Tibial artery (tissue), 4 donors: ENCODE measurements around the gene KRT82.

Source experiments
- DNase-seq, 2 donors: peaks; one replicate each; pipeline ENCODE4 v3.0.0-alpha.2; 2019
- H3K27ac ChIP-seq, 2 donors: fragments of 200-600 bp; sonication (generic) in 1 of 2; 1 replicate in 1 of 2; 2 replicates in 1 of 2; pipeline ENCODE4 v1.5.1; 2018 to 2019; ENCODE audit warnings: mild to moderate bottlenecking in 1 of 2
- H3K27me3 ChIP-seq, 2 donors: fragments of 200-600 bp; sonication (generic) in 1 of 2; one replicate each; pipeline versions ENCODE4 v1.5.1 to v1.6.0; 2016 to 2019
- H3K36me3 ChIP-seq, 3 donors: fragments of 200-600 bp; sonication (generic) in 2 of 3; one replicate each; pipeline ENCODE4 v1.5.1; 2016 to 2019; ENCODE audit warnings: mild to moderate bottlenecking in 2 of 3
- H3K4me1 ChIP-seq, 4 donors: fragments of 200-600 bp; sonication (generic) in 2 of 4; 1 replicate in 3 of 4; 2 replicates in 1 of 4; pipeline ENCODE4 v1.5.1; 2016 to 2019
- H3K4me3 ChIP-seq, 2 donors: fragments of 200-600 bp; sonication (generic) in 1 of 2; 1 replicate in 1 of 2; 2 replicates in 1 of 2; pipeline ENCODE4 v1.5.1; 2018 to 2019; ENCODE audit warnings: mild to moderate bottlenecking in 2 of 2
- H3K9me3 ChIP-seq, 3 donors: fragments of 200-600 bp; sonication (generic) in 1 of 3; one replicate each; pipeline ENCODE4 v1.5.1; 2016 to 2019
- intact Hi-C: fragments of 100-400 bp; cut with DNase I; formaldehyde crosslinking; loops from one replicate; pipeline ENCODE4 v1.15.0; 2023; ENCODE audit warnings: low total_unique reads
- TF ChIP-seq, protein P1 (sequence below), 2 experiments: fragments of 200-600 bp in 1 of 2; fragments of 450-650 bp in 1 of 2; IDR thresholded peaks; one replicate each; pipeline ENCODE4 v1.5.1; 2017 to 2019; ENCODE audit warnings: antibody characterized with exemption in 2 of 2, mild to moderate bottlenecking in 1 of 2, moderate library complexity in 1 of 2

The KRT82 gene

DNA sequence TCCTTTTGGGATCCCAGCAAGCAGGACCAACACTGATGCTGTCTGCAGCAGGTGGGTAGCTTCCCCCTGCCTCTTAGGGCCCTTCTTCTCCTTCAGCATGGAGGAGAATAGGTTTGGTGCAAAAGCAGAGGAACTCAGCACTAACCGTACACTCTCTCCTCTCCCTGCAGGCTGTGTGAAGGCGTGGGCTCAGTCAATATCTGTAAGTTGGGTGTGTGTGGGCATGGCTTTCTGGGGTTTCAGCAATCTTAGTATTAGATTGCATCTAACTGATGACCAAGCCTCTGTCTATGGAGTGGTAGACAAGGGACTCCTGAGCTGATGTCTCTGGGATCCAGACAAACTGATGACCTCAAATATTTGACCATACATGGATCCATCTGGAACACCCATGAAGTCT lies 53.2 kb downstream of the KRT82 start:
- Histone ChIP-seq H3K27me3 (peaks cover 0 to 15% of the 10 kb centered on the region in 2 donors), H3K4me1 (peaks cover 0 to 17% (median 9%) of the 10 kb centered on the region in 4 donors), H3K36me3 (no peaks in the 10 kb centered on the region), H3K9me3 (no peaks in the 10 kb centered on the region), H3K4me3 (no peak overlapping the region), H3K27ac (no peak overlapping the region)
- intact Hi-C loops: no loop called here
- TF ChIP-seq, protein P1, sequence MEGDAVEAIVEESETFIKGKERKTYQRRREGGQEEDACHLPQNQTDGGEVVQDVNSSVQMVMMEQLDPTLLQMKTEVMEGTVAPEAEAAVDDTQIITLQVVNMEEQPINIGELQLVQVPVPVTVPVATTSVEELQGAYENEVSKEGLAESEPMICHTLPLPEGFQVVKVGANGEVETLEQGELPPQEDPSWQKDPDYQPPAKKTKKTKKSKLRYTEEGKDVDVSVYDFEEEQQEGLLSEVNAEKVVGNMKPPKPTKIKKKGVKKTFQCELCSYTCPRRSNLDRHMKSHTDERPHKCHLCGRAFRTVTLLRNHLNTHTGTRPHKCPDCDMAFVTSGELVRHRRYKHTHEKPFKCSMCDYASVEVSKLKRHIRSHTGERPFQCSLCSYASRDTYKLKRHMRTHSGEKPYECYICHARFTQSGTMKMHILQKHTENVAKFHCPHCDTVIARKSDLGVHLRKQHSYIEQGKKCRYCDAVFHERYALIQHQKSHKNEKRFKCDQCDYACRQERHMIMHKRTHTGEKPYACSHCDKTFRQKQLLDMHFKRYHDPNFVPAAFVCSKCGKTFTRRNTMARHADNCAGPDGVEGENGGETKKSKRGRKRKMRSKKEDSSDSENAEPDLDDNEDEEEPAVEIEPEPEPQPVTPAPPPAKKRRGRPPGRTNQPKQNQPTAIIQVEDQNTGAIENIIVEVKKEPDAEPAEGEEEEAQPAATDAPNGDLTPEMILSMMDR (IDR thresholded peaks at IDR 0.05): no peak
- DNase-seq: peak in 1 of 2 donors; percentile 1

DNA sequence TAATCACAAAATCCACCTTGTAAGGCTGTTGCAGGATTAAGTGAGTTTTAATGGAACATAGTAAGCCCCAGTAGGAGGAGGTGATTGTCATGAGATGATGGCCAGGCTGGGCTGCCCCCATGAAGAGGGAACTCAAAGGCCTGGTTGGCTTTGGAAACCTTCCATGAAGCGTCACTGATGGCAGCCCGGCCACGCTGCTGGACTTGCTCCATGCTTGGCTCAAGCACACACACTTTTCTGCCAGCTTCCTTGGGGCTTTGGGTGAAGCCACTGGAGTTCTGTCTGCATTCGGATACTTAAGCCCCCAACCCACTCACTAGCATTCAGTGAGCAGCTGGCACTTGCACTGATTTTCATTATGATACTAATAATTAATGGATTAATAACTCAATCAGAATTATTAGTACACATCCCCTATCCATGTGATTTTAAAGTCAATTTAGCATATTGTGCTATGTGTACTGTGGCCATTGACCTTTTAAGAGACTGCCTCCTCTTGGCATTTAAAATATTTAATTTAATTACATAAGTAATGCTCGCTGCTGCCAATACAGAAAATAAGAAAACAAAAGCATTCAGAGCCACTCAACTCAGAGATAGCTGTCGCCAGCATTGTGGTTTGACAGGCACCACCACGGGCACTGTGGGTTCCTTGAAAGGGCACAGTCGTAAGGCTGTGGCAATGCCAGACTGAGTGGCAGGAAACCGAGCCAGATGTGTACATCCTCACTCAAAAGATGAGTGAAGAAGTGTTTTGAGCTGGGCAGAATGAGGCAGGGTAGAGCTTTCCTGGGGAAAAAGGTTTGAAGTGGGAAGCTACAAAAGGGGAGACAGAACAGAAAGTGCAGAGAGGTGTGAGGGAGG lies 54.7 kb downstream of the KRT82 start:
- Histone ChIP-seq H3K27ac (no peak overlapping the region), H3K27me3 (peaks cover 0 to 6% of the 10 kb centered on the region in 2 donors), H3K4me1 (peaks cover 0 to 22% (median 11%) of the 10 kb centered on the region in 4 donors), H3K9me3 (no peaks in the 10 kb centered on the region), H3K36me3 (no peaks in the 10 kb centered on the region), H3K4me3 (no peak overlapping the region)
- intact Hi-C loops: no loop called here
- TF ChIP-seq, protein P1 (IDR thresholded peaks at IDR 0.05): no peak
- DNase-seq: peak in 1 of 2 donors; percentile 80

DNA sequence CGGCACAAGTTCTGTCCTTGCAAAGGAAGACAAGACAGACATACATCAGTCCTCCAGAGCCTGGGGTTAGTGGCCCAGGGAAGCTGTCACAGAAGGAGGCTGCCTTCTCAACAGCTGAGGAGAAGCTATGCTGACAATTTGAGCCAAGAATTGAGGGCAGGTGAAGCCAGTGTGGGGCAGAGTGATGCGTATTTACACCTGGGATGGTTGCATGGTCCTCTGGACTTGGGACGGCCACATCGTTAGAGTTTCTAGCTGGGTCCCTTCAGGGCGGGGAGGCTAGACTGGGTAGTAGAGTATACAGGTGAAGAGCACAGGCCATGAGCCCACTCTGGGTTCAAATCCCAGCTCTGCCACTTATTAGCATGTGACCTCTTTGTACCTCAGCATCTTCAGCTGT lies 55.3 kb downstream of the KRT82 start:
- Histone ChIP-seq H3K4me1 (peaks cover 0 to 27% (median 14%) of the 10 kb centered on the region in 4 donors), H3K27me3 (peaks cover 0 to under 1% of the 10 kb centered on the region in 2 donors), H3K27ac (no peak overlapping the region), H3K36me3 (no peaks in the 10 kb centered on the region), H3K9me3 (no peaks in the 10 kb centered on the region), H3K4me3 (no peak overlapping the region)
- TF ChIP-seq, protein P1 (IDR thresholded peaks at IDR 0.05): no peak
- peak in 1 of 2 donors; percentile 49 for DNase-seq
- intact Hi-C loops: no loop called here

DNA sequence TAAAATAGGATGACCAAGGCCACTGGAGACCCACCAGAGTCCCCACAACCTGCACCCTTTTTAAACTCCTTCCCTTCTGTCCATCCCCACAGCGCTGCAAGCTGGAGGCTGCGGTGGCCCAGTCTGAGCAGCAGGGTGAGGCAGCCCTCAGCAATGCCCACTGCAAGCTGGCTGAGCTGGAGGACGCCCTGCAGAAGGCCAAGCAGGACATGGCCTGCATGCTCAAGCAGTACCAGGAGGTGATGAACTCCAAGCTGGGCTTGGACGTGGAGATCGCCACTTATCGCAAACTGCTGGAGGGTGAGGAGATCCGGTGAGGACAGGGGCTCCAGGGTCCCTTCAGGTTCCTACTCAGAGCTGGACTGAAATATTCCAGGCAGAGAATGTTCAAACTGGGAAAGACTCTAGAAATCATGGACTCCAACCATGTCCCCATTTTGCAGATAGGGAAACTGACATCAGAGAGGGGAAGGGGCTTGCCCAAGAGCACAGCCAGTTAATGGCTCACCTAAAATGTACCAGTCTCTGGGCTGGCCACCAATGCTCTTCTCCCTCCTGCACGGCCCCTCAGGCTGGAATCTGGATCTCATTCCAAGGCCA lies 56.0 kb downstream of the KRT82 start:
- intact Hi-C loops: no loop called here

DNA sequence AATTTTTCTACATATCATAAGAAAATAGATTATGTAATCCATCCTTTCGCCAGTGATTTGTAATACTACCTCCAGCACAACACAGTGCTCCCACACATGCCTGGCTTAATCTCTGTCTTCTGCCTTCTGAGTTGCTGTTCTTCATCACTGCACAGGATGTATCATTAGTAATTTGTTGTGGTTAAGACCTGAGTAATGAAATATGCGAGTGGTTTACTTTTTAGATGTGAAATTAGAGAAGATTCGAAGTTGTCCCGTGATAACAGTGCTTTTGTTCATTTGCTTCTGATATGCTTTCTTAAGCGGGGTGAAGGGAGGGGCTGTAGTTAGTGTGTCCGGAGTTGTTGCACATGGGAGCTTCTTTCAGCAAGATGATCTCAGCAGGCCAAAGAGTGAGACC lies 56.9 kb downstream of the KRT82 start:
- Histone ChIP-seq H3K27ac (no peak overlapping the region), H3K9me3 (no peaks in the 10 kb centered on the region), H3K4me3 (no peak overlapping the region), H3K36me3 (no peaks in the 10 kb centered on the region), H3K27me3 (no peaks in the 10 kb centered on the region), H3K4me1 (peaks cover 0 to 28% (median 14%) of the 10 kb centered on the region in 4 donors)
- peak in 1 of 2 donors; percentile 3 for DNase-seq
- intact Hi-C loops: no loop called here
- TF ChIP-seq, protein P1 (IDR thresholded peaks at IDR 0.05): no peak

More for the DNA sequence above, 56.0 kb downstream of the KRT82 start:
- Histone ChIP-seq H3K4me1 (peaks cover 0 to 28% (median 14%) of the 10 kb centered on the region in 4 donors), H3K4me3 (no peak overlapping the region), H3K27ac (no peak overlapping the region), H3K27me3 (no peaks in the 10 kb centered on the region), H3K36me3 (no peaks in the 10 kb centered on the region), H3K9me3 (no peaks in the 10 kb centered on the region)
- DNase-seq: peak in 1 of 2 donors; percentile 33
- TF ChIP-seq, protein P1 (IDR thresholded peaks at IDR 0.05): no peak
